ENCODE data around the gene TOMM20.

DNA sequence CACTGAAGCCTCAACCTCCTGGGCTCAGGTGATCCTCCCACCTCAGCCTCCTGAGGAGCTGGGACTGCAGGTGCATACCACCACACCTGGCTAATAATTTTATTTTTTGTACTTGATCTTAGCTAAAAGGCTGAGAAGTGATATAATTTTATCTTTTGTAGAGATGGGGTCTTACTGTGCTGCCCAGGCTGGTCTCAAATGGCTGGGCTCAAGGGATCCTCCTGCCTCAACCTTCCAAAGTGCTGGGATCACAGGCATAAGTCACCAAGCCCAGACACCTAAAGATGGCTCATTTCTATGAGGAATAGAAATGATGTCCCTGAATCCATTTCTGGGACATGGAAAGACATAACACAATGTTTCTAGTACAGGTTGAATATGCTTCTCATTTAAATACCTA is 57.8 kb downstream of the TOMM20 start:
- no peak for TF ChIP-seq CTCF (IDR thresholded peaks at IDR 0.05)
- TF ChIP-seq POLR2A (IDR thresholded peaks at IDR 0.05) = no peak

Data from body of pancreas (tissue), 4 donors.